WTC11 (cell line): ENCODE results near the gene KLF13. TPM values are rescaled to one million over a fixed set of nuclear protein-coding genes. Genes with fewer than 3 reads are reported as not detected.

Experiments used
- ATAC-seq: fragments of 200-7000 bp; cut with Tn5 transposase; 2 replicates; pipeline ENCODE4 v1.10.0; 2021; ENCODE audit warnings: mild to moderate bottlenecking, moderate library complexity
- CTCF ChIA-PET: fragments of 300-600 bp; sonication (Branson Sonifier 250); formaldehyde crosslinking; loops from one replicate; lab custom pipeline; 2021; ENCODE audit warnings: antibody characterized with exemption; lab: Charles Lee
- POLR2A ChIA-PET: fragments of 350-600 bp; sonication (Branson Sonifier 250); formaldehyde crosslinking; loops from one replicate; lab custom pipeline; 2021; ENCODE audit warnings: antibody characterized with exemption; lab: Charles Lee
- DNase-seq: peaks from one replicate; pipeline ENCODE4 v3.0.0; 2021; ENCODE audit warnings: low spot score
- H3K27ac Mint-ChIP-seq: 2 replicates; pipeline ENCODE4 v1.8.0; 2021; ENCODE audit warnings: mixed read lengths
- H3K27me3 Mint-ChIP-seq: 2 replicates; pipeline ENCODE4 v1.8.0; 2021; ENCODE audit warnings: low read depth, mild to moderate bottlenecking, moderate library complexity, mixed read lengths
- H3K36me3 Mint-ChIP-seq: 2 replicates; pipeline ENCODE4 v1.8.0; 2021; ENCODE audit warnings: mixed read lengths
- H3K4me1 Mint-ChIP-seq: 2 replicates; pipeline ENCODE4 v1.8.0; 2022; ENCODE audit warnings: mixed read lengths
- H3K4me3 Mint-ChIP-seq: 2 replicates; pipeline ENCODE4 v1.8.0; 2021; ENCODE audit warnings: mild to moderate bottlenecking, moderate library complexity, mixed read lengths
- H3K9me3 Mint-ChIP-seq: 2 replicates; pipeline ENCODE4 v1.8.0; 2021; ENCODE audit warnings: mixed read lengths
- GABPB1 ChIP-seq: sonication (generic); formaldehyde crosslinking; IDR thresholded peaks from 2 replicates; pipeline ENCODE4 v1.8.1; 2023; ENCODE audit warnings: mild to moderate bottlenecking, missing genetic modification reagents
- JAZF1 ChIP-seq: fragments of 250-450 bp; sonication (Bioruptor Pico); IDR thresholded peaks from 2 replicates; pipeline ENCODE4 v1.9.0; 2021; ENCODE audit warnings: moderate library complexity, mild to moderate bottlenecking, inconsistent platforms
- KAT7 ChIP-seq: sonication (generic); formaldehyde crosslinking; IDR thresholded peaks from 2 replicates; pipeline ENCODE4 v1.8.1; 2023; ENCODE audit warnings: missing genetic modification reagents, mild to moderate bottlenecking, borderline replicate concordance
- MXD4 ChIP-seq: fragments of 250-450 bp; sonication (Bioruptor Pico); IDR thresholded peaks from 2 replicates; pipeline ENCODE4 v1.8.0; 2021; ENCODE audit warnings: mild to moderate bottlenecking, moderate library complexity, borderline replicate concordance
- NR2C2 ChIP-seq: sonication (generic); formaldehyde crosslinking; IDR thresholded peaks from 2 replicates; pipeline ENCODE4 v1.8.0; 2022; ENCODE audit warnings: mild to moderate bottlenecking, missing genetic modification reagents
- RELA ChIP-seq: sonication (generic); formaldehyde crosslinking; IDR thresholded peaks from 2 replicates; pipeline ENCODE4 v1.8.1; 2022; ENCODE audit warnings: missing genetic modification reagents, mild to moderate bottlenecking, borderline replicate concordance
- TEAD1 ChIP-seq: sonication (generic); formaldehyde crosslinking; IDR thresholded peaks from 2 replicates; pipeline ENCODE4 v1.8.0; 2022; ENCODE audit warnings: mild to moderate bottlenecking, missing genetic modification reagents
- ZNF138 ChIP-seq: sonication (generic); formaldehyde crosslinking; conservative IDR thresholded peaks from 2 replicates; pipeline ENCODE4 v1.8.1; 2022; ENCODE audit warnings: mild to moderate bottlenecking, moderate library complexity, missing genetic modification reagents
- ZNF423 ChIP-seq: fragments of 250-450 bp; sonication (Bioruptor Pico); IDR thresholded peaks from 2 replicates; pipeline ENCODE4 v2.1.2; 2022; ENCODE audit warnings: mild to moderate bottlenecking, moderate library complexity
- ZNF671 ChIP-seq: fragments of 250-450 bp; sonication (Bioruptor Pico); IDR thresholded peaks from 2 replicates; pipeline ENCODE4 v1.8.0; 2021; ENCODE audit warnings: mild to moderate bottlenecking
- total RNA-seq: library from RNA; stranded (reverse); gene quantifications from 3 replicates; pipeline ENCODE4 v1.2.3, GENCODE V29; 2021
- TF ChIP-seq, protein P1 (sequence below): fragments of 250-450 bp; sonication (Bioruptor Pico); IDR thresholded peaks from 2 replicates; pipeline ENCODE4 v1.9.0; 2021; ENCODE audit warnings: mild to moderate bottlenecking
- TF ChIP-seq, protein P2 (sequence below): sonication (generic); formaldehyde crosslinking; IDR thresholded peaks from 2 replicates; pipeline ENCODE4 v1.8.1; 2023; ENCODE audit warnings: mild to moderate bottlenecking, missing genetic modification reagents, moderate library complexity
- TF ChIP-seq, protein P3 (sequence below): sonication (generic); formaldehyde crosslinking; IDR thresholded peaks from 2 replicates; pipeline ENCODE4 v1.8.0; 2022; ENCODE audit warnings: mild to moderate bottlenecking, missing genetic modification reagents
- TF ChIP-seq, protein P4 (sequence below): sonication (generic); formaldehyde crosslinking; IDR thresholded peaks from 2 replicates; pipeline ENCODE4 v1.8.1; 2022; ENCODE audit warnings: mild to moderate bottlenecking, moderate library complexity, missing genetic modification reagents
- TF ChIP-seq, protein P5 (sequence below): sonication (generic); formaldehyde crosslinking; IDR thresholded peaks from 2 replicates; pipeline ENCODE4 v1.8.1; 2022; ENCODE audit warnings: missing genetic modification reagents, borderline replicate concordance
- TF ChIP-seq, protein P6 (sequence below): fragments of 200-600 bp; IDR thresholded peaks from 2 replicates; pipeline ENCODE4 v1.8.0; 2022; ENCODE audit warnings: antibody characterized with exemption
- TF ChIP-seq, protein P7 (sequence below): sonication (generic); formaldehyde crosslinking; conservative IDR thresholded peaks from 2 replicates; pipeline ENCODE4 v1.8.1; 2022; ENCODE audit warnings: mild to moderate bottlenecking, missing genetic modification reagents
- TF ChIP-seq, protein P8 (sequence below): sonication (generic); formaldehyde crosslinking; conservative IDR thresholded peaks from 2 replicates; pipeline ENCODE4 v1.8.1; 2023; ENCODE audit warnings: mild to moderate bottlenecking, low read depth, missing genetic modification reagents, moderate library complexity
- TF ChIP-seq, protein P9 (sequence below): sonication (generic); formaldehyde crosslinking; IDR thresholded peaks from 2 replicates; pipeline ENCODE4 v1.8.1; 2022; ENCODE audit warnings: mild to moderate bottlenecking, missing genetic modification reagents, moderate library complexity, borderline replicate concordance

KLF13 gene
- total RNA-seq, 1 experiment from 2014 or later, result 38.1 TPM

DNA sequence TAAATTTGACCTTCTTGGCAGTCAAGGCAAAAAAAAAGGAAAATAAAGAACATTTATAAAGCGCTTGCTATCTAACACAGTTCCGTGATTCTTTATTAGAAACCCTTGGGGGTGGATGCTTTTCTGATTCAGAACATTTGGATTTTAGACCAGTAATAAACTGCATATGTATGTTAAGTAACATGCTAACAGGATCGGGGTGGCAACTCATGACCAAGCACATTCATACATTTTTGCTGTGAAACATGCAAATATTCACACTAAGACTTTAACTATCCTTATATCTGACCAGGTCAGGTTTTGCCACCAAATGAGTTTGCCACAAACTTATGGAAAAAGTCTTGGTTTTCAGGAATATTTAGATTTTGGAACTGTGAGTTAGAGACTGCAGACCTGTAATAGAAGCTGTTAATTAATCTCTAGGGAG is 30.4 kb upstream of the KLF13 start:
- TF ChIP-seq JAZF1 (CRISPR knock-in tag), result no peak
- TF ChIP-seq, protein P1, sequence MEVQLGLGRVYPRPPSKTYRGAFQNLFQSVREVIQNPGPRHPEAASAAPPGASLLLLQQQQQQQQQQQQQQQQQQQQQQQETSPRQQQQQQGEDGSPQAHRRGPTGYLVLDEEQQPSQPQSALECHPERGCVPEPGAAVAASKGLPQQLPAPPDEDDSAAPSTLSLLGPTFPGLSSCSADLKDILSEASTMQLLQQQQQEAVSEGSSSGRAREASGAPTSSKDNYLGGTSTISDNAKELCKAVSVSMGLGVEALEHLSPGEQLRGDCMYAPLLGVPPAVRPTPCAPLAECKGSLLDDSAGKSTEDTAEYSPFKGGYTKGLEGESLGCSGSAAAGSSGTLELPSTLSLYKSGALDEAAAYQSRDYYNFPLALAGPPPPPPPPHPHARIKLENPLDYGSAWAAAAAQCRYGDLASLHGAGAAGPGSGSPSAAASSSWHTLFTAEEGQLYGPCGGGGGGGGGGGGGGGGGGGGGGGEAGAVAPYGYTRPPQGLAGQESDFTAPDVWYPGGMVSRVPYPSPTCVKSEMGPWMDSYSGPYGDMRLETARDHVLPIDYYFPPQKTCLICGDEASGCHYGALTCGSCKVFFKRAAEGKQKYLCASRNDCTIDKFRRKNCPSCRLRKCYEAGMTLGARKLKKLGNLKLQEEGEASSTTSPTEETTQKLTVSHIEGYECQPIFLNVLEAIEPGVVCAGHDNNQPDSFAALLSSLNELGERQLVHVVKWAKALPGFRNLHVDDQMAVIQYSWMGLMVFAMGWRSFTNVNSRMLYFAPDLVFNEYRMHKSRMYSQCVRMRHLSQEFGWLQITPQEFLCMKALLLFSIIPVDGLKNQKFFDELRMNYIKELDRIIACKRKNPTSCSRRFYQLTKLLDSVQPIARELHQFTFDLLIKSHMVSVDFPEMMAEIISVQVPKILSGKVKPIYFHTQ (CRISPR knock-in tag), result no peak
- TF ChIP-seq RELA (CRISPR knock-in tag), result no peak
- no peak for TF ChIP-seq ZNF671 (CRISPR knock-in tag)
- no peak for TF ChIP-seq MXD4 (CRISPR knock-in tag)
- no peak for TF ChIP-seq GABPB1 (CRISPR knock-in tag)
- TF ChIP-seq ZNF138, result no peak
- TF ChIP-seq, protein P2, sequence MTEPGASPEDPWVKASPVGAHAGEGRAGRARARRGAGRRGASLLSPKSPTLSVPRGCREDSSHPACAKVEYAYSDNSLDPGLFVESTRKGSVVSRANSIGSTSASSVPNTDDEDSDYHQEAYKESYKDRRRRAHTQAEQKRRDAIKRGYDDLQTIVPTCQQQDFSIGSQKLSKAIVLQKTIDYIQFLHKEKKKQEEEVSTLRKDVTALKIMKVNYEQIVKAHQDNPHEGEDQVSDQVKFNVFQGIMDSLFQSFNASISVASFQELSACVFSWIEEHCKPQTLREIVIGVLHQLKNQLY (CRISPR knock-in tag), result no peak
- TF ChIP-seq, protein P3, sequence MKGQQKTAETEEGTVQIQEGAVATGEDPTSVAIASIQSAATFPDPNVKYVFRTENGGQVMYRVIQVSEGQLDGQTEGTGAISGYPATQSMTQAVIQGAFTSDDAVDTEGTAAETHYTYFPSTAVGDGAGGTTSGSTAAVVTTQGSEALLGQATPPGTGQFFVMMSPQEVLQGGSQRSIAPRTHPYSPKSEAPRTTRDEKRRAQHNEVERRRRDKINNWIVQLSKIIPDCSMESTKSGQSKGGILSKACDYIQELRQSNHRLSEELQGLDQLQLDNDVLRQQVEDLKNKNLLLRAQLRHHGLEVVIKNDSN (CRISPR knock-in tag), result no peak
- TF ChIP-seq, protein P4, sequence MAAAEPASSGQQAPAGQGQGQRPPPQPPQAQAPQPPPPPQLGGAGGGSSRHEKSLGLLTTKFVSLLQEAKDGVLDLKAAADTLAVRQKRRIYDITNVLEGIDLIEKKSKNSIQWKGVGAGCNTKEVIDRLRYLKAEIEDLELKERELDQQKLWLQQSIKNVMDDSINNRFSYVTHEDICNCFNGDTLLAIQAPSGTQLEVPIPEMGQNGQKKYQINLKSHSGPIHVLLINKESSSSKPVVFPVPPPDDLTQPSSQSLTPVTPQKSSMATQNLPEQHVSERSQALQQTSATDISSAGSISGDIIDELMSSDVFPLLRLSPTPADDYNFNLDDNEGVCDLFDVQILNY (CRISPR knock-in tag), result no peak
- TF ChIP-seq, protein P5, sequence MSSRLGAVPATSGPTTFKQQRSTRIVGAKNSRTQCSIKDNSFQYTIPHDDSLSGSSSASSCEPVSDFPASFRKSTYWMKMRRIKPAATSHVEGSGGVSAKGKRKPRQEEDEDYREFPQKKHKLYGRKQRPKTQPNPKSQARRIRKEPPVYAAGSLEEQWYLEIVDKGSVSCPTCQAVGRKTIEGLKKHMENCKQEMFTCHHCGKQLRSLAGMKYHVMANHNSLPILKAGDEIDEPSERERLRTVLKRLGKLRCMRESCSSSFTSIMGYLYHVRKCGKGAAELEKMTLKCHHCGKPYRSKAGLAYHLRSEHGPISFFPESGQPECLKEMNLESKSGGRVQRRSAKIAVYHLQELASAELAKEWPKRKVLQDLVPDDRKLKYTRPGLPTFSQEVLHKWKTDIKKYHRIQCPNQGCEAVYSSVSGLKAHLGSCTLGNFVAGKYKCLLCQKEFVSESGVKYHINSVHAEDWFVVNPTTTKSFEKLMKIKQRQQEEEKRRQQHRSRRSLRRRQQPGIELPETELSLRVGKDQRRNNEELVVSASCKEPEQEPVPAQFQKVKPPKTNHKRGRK (CRISPR knock-in tag), result no peak
- no peaks in the 10 kb centered on the region for H3K9me3 Mint-ChIP-seq
- no peak for DNase-seq
- no peak overlapping the region for H3K27ac Mint-ChIP-seq
- no peaks in the 10 kb centered on the region for H3K36me3 Mint-ChIP-seq
- no peak for ATAC-seq
- peaks cover 6% of the 10 kb centered on the region; the same call in 1 of the 2 replicates for H3K27me3 Mint-ChIP-seq
- POLR2A ChIA-PET, result no interaction called here
- no peak overlapping the region for H3K4me3 Mint-ChIP-seq
- peaks cover 22% of the 10 kb centered on the region for H3K4me1 Mint-ChIP-seq
- CTCF ChIA-PET, result interaction anchor here (0.6 to 1.4 kb wide), 2 partner anchors 11 to 167 kb away, joined by 3 to 6 read pairs; no protein-coding TSS in a partner anchor

DNA sequence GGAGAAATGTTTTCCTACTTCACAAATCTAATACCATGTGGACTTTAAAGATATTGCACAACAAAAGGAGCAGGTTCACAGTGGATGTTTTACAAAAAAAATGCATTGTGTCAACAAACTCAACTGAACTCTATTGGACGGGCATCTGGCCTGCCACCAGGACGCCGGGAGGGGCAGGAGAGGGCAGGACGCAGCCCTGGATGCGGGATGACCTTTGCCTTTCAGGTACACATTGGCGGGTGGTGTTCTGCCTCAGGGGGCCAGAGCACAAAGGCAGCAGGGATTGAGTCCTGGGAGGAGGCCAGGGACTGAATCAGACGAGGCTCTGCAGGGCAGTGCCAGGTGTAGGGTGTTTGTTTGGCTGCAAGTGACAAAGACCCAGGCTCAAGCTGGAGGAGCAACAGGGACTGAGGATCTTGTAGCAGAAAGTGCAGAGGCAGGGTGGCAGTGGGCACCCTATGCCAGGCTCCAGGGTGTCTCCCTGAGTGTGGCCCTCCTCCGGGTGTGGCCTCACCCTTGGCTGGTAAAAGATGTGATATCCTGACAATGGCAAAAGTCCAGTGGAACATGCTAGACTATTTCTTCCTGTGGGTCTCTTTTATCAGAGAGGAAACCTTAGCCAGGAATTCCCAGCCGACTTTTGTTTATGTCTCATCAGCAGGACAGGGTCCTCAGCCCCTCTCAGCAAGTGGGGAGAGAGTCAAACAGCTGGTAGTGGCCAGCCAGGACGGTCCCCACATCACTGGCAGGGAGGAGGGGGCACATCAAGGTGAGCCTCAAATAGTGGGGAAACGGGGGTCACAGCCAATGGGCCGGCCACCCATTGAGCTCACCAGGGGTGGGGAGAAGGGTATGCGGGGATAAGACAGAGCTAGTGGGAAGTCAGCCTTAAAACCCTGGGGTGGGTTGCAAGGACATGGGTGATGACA is 29.7 kb upstream of the KLF13 start:
- H3K27me3 Mint-ChIP-seq, result 0 out of 2 replicates have a peak, but pooled peaks cover 3% of the 10 kb centered on the region
- no peak overlapping the region for H3K4me3 Mint-ChIP-seq
- POLR2A ChIA-PET, result no interaction called here
- no peak overlapping the region for H3K27ac Mint-ChIP-seq
- DNase-seq, result no peak
- CTCF ChIA-PET, result interaction anchor here (0.8 to 1.4 kb wide), 4 partner anchors 10 to 192 kb away, joined by 3 to 6 read pairs (median 3); no protein-coding TSS in a partner anchor
- ATAC-seq, result peak; percentile 55
- H3K36me3 Mint-ChIP-seq, result no peaks in the 10 kb centered on the region
- no peaks in the 10 kb centered on the region for H3K9me3 Mint-ChIP-seq
- H3K4me1 Mint-ChIP-seq, result peaks cover 22% of the 10 kb centered on the region
- TF ChIP-seq, protein P6, sequence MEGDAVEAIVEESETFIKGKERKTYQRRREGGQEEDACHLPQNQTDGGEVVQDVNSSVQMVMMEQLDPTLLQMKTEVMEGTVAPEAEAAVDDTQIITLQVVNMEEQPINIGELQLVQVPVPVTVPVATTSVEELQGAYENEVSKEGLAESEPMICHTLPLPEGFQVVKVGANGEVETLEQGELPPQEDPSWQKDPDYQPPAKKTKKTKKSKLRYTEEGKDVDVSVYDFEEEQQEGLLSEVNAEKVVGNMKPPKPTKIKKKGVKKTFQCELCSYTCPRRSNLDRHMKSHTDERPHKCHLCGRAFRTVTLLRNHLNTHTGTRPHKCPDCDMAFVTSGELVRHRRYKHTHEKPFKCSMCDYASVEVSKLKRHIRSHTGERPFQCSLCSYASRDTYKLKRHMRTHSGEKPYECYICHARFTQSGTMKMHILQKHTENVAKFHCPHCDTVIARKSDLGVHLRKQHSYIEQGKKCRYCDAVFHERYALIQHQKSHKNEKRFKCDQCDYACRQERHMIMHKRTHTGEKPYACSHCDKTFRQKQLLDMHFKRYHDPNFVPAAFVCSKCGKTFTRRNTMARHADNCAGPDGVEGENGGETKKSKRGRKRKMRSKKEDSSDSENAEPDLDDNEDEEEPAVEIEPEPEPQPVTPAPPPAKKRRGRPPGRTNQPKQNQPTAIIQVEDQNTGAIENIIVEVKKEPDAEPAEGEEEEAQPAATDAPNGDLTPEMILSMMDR, result no peak
- TF ChIP-seq, protein P7, sequence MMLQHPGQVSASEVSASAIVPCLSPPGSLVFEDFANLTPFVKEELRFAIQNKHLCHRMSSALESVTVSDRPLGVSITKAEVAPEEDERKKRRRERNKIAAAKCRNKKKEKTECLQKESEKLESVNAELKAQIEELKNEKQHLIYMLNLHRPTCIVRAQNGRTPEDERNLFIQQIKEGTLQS (CRISPR knock-in tag), result no peak
- no peak for TF ChIP-seq TEAD1 (CRISPR knock-in tag)
- TF ChIP-seq, protein P8, sequence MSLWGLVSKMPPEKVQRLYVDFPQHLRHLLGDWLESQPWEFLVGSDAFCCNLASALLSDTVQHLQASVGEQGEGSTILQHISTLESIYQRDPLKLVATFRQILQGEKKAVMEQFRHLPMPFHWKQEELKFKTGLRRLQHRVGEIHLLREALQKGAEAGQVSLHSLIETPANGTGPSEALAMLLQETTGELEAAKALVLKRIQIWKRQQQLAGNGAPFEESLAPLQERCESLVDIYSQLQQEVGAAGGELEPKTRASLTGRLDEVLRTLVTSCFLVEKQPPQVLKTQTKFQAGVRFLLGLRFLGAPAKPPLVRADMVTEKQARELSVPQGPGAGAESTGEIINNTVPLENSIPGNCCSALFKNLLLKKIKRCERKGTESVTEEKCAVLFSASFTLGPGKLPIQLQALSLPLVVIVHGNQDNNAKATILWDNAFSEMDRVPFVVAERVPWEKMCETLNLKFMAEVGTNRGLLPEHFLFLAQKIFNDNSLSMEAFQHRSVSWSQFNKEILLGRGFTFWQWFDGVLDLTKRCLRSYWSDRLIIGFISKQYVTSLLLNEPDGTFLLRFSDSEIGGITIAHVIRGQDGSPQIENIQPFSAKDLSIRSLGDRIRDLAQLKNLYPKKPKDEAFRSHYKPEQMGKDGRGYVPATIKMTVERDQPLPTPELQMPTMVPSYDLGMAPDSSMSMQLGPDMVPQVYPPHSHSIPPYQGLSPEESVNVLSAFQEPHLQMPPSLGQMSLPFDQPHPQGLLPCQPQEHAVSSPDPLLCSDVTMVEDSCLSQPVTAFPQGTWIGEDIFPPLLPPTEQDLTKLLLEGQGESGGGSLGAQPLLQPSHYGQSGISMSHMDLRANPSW (CRISPR knock-in tag), result no peak
- TF ChIP-seq ZNF423 (CRISPR knock-in tag), result peak; percentile 63; the same call in 1 of the 2 replicates
- TF ChIP-seq ZNF671 (CRISPR knock-in tag), result no peak
- no peak for TF ChIP-seq KAT7 (CRISPR knock-in tag)
- TF ChIP-seq, protein P9, sequence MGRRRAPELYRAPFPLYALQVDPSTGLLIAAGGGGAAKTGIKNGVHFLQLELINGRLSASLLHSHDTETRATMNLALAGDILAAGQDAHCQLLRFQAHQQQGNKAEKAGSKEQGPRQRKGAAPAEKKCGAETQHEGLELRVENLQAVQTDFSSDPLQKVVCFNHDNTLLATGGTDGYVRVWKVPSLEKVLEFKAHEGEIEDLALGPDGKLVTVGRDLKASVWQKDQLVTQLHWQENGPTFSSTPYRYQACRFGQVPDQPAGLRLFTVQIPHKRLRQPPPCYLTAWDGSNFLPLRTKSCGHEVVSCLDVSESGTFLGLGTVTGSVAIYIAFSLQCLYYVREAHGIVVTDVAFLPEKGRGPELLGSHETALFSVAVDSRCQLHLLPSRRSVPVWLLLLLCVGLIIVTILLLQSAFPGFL (CRISPR knock-in tag), result no peak
- peak; percentile 68 for TF ChIP-seq GABPB1 (CRISPR knock-in tag)
- no peak for TF ChIP-seq NR2C2 (CRISPR knock-in tag)
